GM12878 (cell line): Measurements from ENCODE around the gene CALD1.

Source experiments
- CEBPB ChIP-seq, 2 experiments: fragments of 150-350 bp in 1 of 2; IDR thresholded peaks; 2 replicates each; pipeline ENCODE4 v1.6.1; 2012 to 2014; ENCODE audit warnings: low read depth in 2 of 2, low read length in 2 of 2, borderline replicate concordance in 1 of 2, inconsistent platforms in 1 of 2
- CTCF ChIP-seq, 3 experiments: IDR thresholded peaks in 2 of 3; conservative IDR thresholded peaks in 1 of 3; 2 replicates each; pipeline ENCODE4 v1.5.1; 2011; ENCODE audit warnings: low read depth in 3 of 3, low read length in 3 of 3, mild to moderate bottlenecking in 3 of 3, control low read depth in 2 of 3, moderate library complexity in 2 of 3, inconsistent platforms in 1 of 3, mixed read lengths in 1 of 3; ENCODE audit not compliant: control insufficient read depth in 2 of 3, insufficient read depth in 1 of 3; ENCODE audit errors: extremely low read depth in 1 of 3
- EZH2 ChIP-seq: IDR thresholded peaks from 2 replicates; pipeline ENCODE4 v1.6.1; 2012; ENCODE audit warnings: low read depth, mild to moderate bottlenecking, control low read depth, inconsistent platforms, low read length, borderline replicate concordance; ENCODE audit not compliant: control insufficient read depth
- HCFC1 ChIP-seq: fragments of 150-350 bp; IDR thresholded peaks from 2 replicates; pipeline ENCODE4 v1.6.1; 2014; ENCODE audit warnings: low read length
- MEF2B ChIP-seq: fragments of 450-650 bp; IDR thresholded peaks from 2 replicates; pipeline ENCODE4 v1.6.1; 2018; ENCODE audit warnings: mild to moderate bottlenecking, moderate library complexity; ENCODE audit not compliant: partially characterized antibody, poor library complexity, severe bottlenecking
- MXI1 ChIP-seq: fragments of 150-350 bp; IDR thresholded peaks from 2 replicates; pipeline ENCODE4 v1.6.1; 2011; ENCODE audit warnings: low read depth, mild to moderate bottlenecking, inconsistent platforms, low read length, improper control_type of control experiment
- NRF1 ChIP-seq: conservative IDR thresholded peaks from 2 replicates; pipeline ENCODE4 v1.6.1; 2011; ENCODE audit warnings: mild to moderate bottlenecking, low read depth, low read length, improper control_type of control experiment
- PBX3 ChIP-seq: IDR thresholded peaks from 2 replicates; pipeline ENCODE4 v1.6.1; 2011; ENCODE audit warnings: mild to moderate bottlenecking, low read depth, low read length, moderate library complexity; ENCODE audit not compliant: insufficient replicate concordance
- REST ChIP-seq: IDR thresholded peaks from 2 replicates; pipeline ENCODE4 v1.6.1; 2012; ENCODE audit warnings: mild to moderate bottlenecking, low read depth, low read length
- SIN3A ChIP-seq: IDR thresholded peaks from 2 replicates; pipeline ENCODE4 v1.6.1; 2012; ENCODE audit warnings: low read depth, low read length, improper control_type of control experiment
- SUZ12 ChIP-seq: fragments of 200-600 bp; sonication (generic); IDR thresholded peaks from one replicate; pipeline ENCODE4 v1.6.1; 2018; ENCODE audit warnings: antibody characterized with exemption, mild to moderate bottlenecking; ENCODE audit not compliant: unreplicated experiment
- TAF1 ChIP-seq: IDR thresholded peaks from 2 replicates; pipeline ENCODE4 v1.6.1; 2011; ENCODE audit warnings: mild to moderate bottlenecking, low read depth, low read length, borderline replicate concordance
- TF ChIP-seq, protein P1 (sequence below): fragments of 450-650 bp; IDR thresholded peaks from 2 replicates; pipeline ENCODE4 v1.6.1; 2016; ENCODE audit warnings: mild to moderate bottlenecking, moderate library complexity, borderline replicate concordance

- TF ChIP-seq NRF1 (no peak), SUZ12 (no peak), MEF2B (no peak), CTCF (IDR thresholded peaks at IDR 0.05 in 2 of 3, conservative IDR thresholded peaks at IDR 0.05 in 1 of 3; ENCODE audit: control insufficient read depth in 2 of 3, extremely low read depth in 1 of 3, insufficient read depth in 1 of 3, low read depth in 3 of 3, low read length in 3 of 3) (no peak), EZH2 (no peak), SIN3A (no peak), PBX3 (no peak), MXI1 (no peak), TAF1 (no peak), REST (no peak), HCFC1 (no peak), CEBPB (IDR thresholded peaks at IDR 0.05; ENCODE audit: borderline replicate concordance in 1 of 2, low read depth in 2 of 2, low read length in 2 of 2) (no peak)
- TF ChIP-seq, protein P1, sequence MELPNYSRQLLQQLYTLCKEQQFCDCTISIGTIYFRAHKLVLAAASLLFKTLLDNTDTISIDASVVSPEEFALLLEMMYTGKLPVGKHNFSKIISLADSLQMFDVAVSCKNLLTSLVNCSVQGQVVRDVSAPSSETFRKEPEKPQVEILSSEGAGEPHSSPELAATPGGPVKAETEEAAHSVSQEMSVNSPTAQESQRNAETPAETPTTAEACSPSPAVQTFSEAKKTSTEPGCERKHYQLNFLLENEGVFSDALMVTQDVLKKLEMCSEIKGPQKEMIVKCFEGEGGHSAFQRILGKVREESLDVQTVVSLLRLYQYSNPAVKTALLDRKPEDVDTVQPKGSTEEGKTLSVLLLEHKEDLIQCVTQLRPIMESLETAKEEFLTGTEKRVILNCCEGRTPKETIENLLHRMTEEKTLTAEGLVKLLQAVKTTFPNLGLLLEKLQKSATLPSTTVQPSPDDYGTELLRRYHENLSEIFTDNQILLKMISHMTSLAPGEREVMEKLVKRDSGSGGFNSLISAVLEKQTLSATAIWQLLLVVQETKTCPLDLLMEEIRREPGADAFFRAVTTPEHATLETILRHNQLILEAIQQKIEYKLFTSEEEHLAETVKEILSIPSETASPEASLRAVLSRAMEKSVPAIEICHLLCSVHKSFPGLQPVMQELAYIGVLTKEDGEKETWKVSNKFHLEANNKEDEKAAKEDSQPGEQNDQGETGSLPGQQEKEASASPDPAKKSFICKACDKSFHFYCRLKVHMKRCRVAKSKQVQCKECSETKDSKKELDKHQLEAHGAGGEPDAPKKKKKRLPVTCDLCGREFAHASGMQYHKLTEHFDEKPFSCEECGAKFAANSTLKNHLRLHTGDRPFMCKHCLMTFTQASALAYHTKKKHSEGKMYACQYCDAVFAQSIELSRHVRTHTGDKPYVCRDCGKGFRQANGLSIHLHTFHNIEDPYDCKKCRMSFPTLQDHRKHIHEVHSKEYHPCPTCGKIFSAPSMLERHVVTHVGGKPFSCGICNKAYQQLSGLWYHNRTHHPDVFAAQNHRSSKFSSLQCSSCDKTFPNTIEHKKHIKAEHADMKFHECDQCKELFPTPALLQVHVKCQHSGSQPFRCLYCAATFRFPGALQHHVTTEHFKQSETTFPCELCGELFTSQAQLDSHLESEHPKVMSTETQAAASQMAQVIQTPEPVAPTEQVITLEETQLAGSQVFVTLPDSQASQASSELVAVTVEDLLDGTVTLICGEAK = no peak
Measured at GRCh38 chr7:134809616-134810015, 30.2 kb downstream of the CALD1 start.
